Stimulated activated CD4-positive, alpha-beta T cell treated with anti-CD3 and anti-CD28 coated beads, Interleukin-1b, Interleukin-23, amount 100 ng/mL, for 24 hours (primary cell): ENCODE data around the gene ISG20.

Experiments
- DNase-seq, 4 experiments: peaks; one replicate each; pipeline ENCODE4 v3.0.0-alpha.2; 2020; ENCODE audit warnings: low read depth in 4 of 4, low spot score in 1 of 4

Gene ISG20

GRCh38 chr15:88653200-88654064 lies 14.6 kb downstream of the ISG20 start:
- no peak for DNase-seq

DNA sequence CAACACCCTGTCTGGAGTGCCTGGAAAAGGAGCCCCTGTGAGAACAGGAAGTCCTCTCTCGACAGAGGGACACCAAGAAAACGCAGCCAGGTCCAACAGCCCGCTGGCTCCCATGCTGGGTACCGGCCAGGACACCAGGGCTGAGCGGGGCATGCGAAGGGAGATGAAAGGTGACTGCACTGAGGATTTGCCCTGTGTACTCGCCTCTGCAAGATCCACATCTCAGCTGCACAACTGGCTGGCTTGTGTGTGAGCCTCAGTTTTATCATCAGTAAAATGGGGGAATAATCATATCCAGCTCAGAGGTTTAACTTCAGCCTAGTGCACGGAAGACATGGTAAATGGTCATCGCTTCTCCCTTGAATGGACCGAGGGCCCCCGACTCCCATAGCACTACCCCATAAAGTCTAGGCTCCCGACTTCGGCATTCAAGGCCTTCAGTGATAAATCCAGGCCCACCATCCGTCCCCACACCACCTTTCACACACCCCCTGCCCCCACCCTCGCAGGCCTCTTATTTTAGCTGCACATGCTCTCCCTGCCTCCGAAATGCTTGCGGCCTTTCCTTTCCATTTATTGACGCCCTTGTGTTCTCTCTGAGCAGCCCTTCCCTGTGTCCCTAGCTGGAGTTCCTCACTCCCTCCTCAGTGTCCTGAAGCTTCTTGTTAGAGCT lies 15.8 kb downstream of the ISG20 start:
- DNase-seq, result no peak

GRCh38 chr15:88655103-88655553 lies 16.3 kb downstream of the ISG20 start:
- DNase-seq, result no peak

DNA sequence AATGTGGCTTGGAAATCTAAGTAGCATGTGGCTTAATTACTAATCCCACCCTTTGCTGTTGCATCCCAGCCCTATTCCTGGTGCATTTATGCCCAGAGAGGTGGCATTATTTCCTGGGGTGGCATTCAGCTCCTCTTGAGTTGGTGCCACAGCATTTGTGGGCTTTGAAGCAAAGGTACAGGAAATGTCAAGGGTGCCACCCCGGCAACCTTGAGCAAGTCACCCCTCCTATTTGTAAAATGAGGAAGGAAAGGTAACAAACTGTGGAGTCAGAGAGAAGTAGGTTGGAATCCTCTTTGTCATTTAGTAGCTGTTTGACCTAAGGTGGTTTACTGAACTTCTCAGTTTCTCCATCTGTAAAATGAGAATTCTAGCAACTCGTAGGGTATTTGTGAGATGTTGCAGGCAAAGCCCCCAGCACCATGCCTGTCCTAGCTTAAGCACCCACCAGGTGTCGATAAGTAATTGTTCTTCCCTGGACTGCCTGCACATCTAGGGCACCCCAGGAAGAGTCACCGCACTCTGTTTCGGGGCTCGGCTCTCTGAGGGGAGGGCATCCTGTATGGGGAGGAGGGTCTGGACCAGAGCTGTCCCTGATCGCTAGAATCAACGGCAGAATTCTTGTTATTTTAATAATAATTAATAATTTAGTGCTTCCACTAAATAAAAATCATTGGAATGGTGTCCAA lies 17.1 kb downstream of the ISG20 start:
- no peak for DNase-seq

GRCh38 chr15:88656760-88657221 lies 18.0 kb downstream of the ISG20 start:
- no peak for DNase-seq

- DNase-seq, result no peak
Observed at GRCh38 chr15:88657326-88658069, 18.7 kb downstream of the ISG20 start.

DNA sequence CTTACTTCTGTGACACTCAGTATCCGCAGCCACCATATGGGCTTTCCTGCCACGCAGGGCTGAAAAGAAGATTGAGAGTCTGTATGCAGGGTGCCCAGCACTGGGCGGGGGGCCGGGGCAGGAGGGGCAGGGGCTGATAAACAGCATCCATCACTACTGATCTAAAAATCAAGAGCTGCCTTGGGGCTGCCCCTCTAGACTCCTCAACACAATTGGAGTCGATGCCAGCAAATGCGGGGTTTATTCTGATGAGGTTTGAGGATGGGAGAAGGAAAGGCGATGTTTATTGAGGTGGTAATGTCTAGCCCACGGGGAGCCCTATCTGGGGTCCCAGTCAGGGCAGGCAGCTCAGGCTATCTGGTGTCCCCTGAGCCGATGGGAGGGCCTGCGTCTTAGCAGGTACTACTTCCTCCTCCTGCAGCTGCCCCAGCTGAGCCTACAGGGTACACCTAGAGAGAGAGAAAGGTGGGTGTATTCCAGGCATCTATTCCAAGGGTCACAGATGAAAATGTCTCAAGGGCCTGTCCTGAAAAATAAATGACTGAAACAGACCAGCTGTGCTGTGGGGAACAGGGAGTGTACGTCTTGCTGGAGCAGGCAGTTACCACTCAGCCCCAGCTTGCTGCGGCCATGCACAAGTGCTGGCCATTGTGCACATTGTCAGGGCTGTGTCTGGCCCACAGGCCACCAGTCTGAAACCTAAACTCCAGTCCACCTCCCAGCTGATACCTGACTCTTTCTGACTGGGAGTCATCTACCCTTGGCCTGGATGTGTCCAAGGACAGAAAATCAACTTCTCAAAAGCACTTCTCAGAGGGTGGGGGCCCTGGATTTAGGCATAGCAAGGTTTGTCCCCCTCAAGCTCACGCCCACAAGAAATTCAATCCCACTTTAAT lies 19.5 kb downstream of the ISG20 start:
- DNase-seq, result no peak

GRCh38 chr15:88658972-88659931 lies 20.4 kb downstream of the ISG20 start:
- DNase-seq, result no peak

DNA sequence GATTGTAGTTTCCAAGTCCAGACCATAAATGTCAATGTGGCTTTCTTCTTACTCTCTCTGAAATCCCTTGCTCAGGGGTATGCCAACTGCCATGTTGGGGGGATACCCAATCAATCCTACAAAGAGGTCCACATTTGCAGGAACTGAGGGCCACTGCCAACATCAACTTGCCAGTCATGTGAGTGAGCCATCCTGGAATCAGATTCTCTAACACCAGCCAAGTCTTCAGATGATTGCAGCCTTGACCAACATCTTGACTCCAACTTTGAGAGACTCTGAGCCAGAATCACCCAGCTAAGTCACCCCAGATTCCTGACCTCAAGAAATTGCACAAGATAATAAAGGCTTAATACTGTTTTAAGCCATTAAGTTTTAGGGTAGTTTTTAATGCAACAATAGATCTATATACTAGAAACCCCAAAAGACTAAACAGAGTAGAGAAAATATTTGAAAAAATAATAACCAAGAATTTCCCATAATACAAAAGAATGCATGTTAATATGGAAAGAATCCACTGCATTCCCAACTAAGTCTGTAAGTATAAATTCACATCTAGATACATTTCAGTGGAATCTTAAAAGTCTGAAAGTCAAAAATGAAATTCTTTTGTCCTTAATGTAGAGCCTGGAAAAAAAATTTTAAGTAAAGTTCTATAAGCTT lies 22.4 kb downstream of the ISG20 start:
- no peak for DNase-seq

DNA sequence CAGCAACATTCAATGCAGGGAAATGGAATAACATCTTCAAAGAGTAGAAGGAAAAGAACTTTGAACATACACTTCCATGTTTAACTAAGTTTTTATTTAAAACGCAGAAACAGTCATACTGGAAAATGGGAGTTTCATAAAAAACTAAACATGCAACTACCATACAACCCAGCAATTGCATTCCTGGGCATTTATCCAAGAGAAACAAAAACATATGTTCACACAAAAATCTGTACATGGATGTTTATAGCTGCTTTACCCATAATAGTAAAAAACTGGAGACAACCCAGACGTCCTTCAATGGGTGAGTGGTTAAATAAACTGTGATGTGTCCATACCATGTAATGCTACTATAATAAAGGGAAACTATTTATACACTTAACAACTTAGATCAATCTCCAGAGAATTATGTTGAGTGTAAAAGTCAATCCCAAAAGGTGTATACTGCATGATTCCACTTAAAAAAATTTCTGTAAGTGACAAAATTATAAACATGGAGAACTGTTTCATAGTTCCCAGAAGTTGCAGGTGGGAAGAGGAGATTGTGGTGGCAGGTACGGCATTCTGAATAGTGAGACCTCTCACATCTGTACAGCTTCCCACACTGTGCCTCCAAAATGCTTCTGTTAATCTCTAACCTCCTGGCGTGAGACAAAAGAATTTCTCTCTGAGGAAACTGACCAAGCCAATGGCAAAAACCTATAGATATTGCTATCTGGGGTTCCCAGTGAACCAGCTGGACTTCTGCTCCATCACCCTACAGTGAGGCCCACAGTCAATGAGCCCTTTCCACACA lies 23.1 kb downstream of the ISG20 start:
- DNase-seq, result no peak

DNA sequence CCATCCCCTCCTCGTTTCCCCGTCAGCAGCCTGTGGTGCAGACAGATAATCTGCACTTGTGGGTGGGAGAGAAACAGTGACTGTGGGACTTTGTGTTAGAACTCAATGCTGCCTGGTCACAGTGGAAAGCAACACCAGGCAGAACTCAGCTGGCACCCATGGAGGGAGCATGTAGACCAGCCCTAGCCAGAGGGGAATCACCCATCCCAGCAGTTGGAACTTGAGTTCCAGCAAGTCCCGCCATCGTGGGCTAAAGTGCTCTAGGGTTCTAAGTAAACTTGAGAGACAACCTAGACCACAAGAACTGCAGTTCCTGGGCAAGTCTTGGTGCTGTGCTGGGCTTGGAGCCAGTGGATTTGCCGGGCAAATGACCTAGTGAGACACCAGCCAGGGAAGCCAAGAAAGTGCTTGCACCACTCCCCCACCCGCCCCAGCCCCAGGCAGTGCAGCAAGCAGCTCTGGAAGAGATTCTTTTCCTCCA lies 24.4 kb downstream of the ISG20 start:
- DNase-seq, result no peak

- DNase-seq, result no peak
Observed at GRCh38 chr15:88664151-88664778, 25.4 kb downstream of the ISG20 start.

DNA sequence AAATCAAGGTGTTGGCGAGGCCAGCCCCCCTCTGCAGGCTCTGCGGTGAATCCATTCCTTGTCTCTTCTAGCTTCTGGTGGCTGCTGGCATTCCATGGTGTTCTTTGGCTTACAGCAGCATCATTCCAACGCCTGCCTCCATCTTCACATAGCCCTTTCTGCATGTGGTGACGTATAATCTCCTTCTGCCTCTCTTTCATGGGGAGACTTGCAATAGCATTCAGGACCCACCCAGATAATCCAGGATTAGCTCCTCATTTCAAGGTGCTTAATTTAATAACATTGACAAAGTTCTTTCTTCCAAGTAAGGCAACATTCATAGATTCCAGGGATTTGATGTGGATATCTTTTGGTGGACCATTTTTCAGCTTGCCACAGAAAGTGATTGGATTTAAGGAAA lies 35.8 kb downstream of the ISG20 start:
- DNase-seq, result no peak

DNA sequence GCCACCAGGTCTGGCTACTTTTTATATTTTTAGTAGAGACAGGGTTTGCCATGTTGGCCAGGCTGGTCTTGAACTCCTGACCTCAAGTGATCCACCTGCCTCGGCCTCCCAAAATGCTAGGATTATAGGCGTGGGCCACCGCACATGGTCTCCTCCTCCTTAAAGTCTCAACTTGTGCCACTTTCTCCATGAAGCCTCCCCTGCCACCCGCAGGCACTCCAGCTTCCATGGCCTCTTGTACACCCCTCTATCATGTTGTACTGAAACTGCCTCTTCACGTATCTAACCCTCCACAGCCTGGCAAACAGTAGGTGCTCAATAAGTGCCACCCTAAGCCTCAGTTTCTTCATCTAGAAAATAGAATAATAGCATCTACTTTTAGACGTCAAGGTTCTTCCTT lies 39.9 kb downstream of the ISG20 start:
- no peak for DNase-seq

- DNase-seq, result no peak
Observed at GRCh38 chr15:88680241-88681001, 41.6 kb downstream of the ISG20 start.

DNA sequence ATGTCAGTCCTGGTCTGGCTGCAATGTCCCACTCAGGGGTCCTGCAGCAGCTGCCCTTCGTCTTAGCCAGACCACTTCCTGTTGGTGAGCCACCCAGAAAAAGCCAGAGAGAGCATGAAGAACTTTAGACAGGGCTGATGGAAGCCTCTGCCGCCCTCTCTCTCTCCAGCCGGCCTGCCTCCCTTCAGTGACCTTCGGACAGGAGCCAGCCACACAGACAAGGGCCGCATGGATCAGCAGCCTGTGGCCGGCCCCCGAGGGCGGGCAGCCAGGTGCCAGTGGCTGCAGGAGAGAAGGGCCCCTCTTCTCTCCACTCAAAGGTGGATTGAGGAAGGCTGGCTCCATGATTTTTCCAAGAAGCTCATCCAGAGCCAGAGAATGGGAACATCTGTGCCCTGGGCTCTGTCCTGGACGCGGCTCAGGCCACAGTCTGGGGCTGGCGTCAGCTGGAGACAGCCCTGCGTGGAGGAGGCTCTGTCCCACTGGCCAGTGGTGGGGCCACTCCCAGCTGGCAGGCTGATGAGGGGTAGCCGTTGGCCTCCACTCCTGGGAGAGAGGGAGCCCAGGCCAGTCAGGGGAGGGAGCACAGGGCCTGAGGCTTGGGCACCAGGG lies 42.9 kb downstream of the ISG20 start:
- DNase-seq, result no peak
